CD4-positive, alpha-beta T cell treated with Interleukin-12 subunit alpha and Interleukin-12 subunit beta, for 1 hour (primary cell): ENCODE results near the gene FGD5.

Experiments used
- DNase-seq: peaks from one replicate; pipeline ENCODE4 v3.0.0-alpha.2; 2020

The FGD5 gene

GRCh38 chr3:14911651-14912050, 92.9 kb downstream of the FGD5 start:
- DNase-seq = no peak

GRCh38 chr3:14913071-14913925, 94.5 kb downstream of the FGD5 start:
- DNase-seq = no peak

GRCh38 chr3:14913926-14914778, 95.4 kb downstream of the FGD5 start:
- DNase-seq = no peak

- no peak for DNase-seq
Observed at GRCh38 chr3:14914779-14915117, 96.0 kb downstream of the FGD5 start.

DNA sequence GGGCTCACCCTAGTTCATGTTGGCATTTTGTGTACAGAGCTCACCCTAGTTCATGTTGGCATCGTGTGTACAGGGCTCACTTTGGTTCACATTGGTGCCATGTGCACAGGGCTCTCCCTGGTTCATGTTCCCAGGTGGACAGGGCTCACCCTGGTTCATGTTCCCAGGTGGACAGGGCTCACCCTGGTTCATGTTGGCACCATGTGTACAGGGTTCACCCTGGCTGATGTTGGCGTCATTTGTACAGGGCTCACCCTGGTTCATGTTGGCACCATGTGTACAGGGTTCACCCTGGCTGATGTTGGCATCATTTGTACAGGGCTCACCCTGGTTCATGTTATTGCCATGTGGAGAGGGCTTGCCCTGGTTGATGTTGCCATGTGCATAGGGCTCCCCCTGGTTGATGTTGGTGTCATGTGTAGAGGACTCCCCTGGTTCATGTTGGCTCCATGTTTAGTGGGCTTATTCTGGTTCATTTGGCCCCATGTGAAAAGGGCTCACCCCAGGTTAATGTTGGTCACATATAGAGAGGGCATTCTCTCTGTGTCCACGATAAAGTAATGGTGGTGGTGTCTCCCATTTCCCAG, 97.0 kb downstream of the FGD5 start:
- peak; percentile 21 for DNase-seq

- DNase-seq = no peak
Observed at GRCh38 chr3:14918356-14918860, 99.6 kb downstream of the FGD5 start.

DNA sequence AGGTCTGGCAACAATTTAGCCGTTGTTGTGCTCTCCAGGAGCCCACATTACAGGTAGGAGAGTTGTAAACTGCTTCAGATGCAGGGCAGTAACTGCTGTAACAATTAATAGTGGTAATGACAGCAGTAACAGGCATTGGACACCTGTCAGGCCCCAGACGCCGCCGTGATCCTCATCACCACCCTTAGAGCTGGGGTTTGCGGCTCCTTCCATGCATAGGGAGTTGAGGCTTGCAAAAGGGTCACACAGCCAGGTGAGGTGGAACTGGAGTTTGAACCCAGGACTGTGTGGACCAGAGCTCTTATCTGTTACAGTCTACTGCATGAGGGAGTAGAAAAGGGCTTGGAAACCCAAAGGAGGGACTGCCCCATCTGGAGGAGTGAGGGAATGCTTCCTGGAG, 101.8 kb downstream of the FGD5 start:
- DNase-seq = no peak

GRCh38 chr3:14921034-14921616, 102.4 kb downstream of the FGD5 start:
- peak; percentile 81 for DNase-seq

DNA sequence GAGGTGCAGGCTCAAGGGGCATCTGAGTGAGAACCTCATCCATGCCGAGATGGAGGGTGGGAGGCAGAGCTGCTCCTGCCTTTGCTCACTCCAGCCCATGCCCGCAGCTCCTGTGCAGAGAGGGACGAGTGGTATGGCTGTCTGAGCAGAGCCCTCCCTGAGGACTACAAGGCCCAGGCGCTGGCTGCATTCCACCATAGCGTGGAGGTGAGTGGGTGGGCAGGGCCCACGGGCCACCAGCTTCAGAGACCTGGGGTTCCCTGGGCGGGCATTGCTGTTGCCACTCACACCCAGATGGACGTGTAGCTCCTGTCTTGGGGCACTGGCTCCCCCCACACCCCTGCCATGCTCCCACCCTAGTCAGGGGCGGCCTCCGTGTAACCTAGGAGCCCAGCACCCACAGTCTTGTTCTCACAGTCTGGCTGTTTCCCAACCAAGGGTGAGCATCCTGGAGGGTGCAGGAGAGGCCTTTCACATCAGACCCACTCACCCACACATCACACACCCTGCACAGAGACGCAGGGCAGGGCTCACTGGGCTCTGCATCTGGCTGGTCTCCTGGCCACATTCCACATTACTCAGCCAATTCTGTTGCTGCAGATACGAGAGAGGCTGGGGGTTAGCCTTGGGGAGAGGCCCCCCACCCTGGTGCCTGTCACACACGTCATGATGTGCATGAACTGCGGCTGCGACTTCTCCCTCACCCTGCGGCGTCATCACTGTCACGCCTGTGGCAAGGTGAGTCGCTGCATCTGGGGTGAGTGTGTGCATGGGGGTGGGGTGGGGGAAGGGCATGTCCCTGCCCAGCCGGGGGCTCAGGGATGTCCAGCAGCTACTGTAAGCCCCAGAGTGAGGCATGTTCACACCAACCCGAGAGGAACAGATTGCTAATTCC, 103.3 kb downstream of the FGD5 start:
- DNase-seq = no peak

DNA sequence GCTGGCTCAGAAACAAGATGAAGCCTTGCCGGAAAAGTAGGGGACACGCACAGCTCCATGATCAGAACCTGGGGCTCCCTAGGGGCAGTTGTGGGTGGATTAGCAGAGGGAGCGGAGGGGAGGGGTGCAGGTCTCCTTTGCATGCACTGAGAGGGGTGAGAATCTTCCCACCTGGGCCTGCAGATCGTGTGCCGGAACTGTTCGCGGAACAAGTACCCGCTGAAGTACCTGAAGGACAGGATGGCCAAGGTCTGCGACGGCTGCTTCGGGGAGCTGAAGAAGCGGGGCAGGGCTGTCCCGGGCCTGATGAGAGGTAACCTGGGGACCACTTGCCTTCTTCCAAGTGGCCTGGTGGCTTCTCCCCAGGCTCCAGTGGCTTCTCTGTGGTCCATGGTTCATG, 104.1 kb downstream of the FGD5 start:
- DNase-seq = no peak

GRCh38 chr3:14923476-14923875, 104.7 kb downstream of the FGD5 start:
- no peak for DNase-seq

- peak; percentile 56 for DNase-seq
Observed at GRCh38 chr3:14925729-14926591, 107.2 kb downstream of the FGD5 start.

GRCh38 chr3:14926592-14926991, 107.8 kb downstream of the FGD5 start:
- DNase-seq = no peak

GRCh38 chr3:14927308-14927707, 108.5 kb downstream of the FGD5 start:
- no peak for DNase-seq

- no peak for DNase-seq
Observed at GRCh38 chr3:14929310-14930074, 110.7 kb downstream of the FGD5 start.

- DNase-seq = no peak
Observed at GRCh38 chr3:14933820-14934425, 115.2 kb downstream of the FGD5 start.

- no peak for DNase-seq
Observed at GRCh38 chr3:14935592-14936345, 117.0 kb downstream of the FGD5 start.

GRCh38 chr3:14938954-14939353, 120.2 kb downstream of the FGD5 start:
- no peak for DNase-seq

DNA sequence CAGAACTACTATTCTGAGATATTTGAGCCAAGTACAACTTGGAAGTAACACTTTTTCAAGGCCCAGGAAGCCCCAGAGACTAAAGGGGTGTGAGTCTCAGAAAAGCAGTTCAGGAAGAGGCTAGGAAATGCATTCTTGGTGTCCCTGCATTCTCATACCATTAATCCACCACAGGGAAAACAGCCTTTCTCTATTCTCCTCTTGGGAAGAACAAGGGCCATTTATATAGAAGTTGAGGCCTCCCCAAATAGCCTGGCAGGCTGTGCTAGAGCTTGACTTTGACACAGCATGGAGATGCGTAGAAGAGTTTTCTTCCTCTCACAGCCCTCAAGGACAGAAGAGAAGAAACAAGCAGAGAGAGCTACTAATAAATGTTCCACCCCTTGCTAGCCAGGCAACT, 123.1 kb downstream of the FGD5 start:
- no peak for DNase-seq
